Activated CD8-positive, alpha-beta T cell treated with anti-CD3 and anti-CD28 coated beads, Interleukin-2, amount 10 ng/mL, durations not matched to agents 7 days and 5 days (primary cell): ENCODE results near the gene VRK3. TPM values are rescaled to one million over a fixed set of nuclear protein-coding genes. Genes with fewer than 3 reads are reported as not detected.

ENCODE experiments used
- ATAC-seq: fragments of 150-1000 bp; cut with Tn5 transposase; one replicate; pipeline ENCODE4 v1.10.0; 2021; ENCODE audit warnings: moderate library complexity
- CTCF ChIA-PET: fragments of 350-600 bp; sonication (Branson Sonifier 250); formaldehyde crosslinking; loops from one replicate; lab custom pipeline; 2021; ENCODE audit warnings: antibody characterized with exemption; lab: Charles Lee
- POLR2A ChIA-PET: fragments of 350-600 bp; sonication (Branson Sonifier 250); formaldehyde crosslinking; loops from one replicate; lab custom pipeline; 2021; ENCODE audit warnings: antibody characterized with exemption; lab: Charles Lee
- DNase-seq: peaks from one replicate; pipeline ENCODE4 v3.0.0-alpha.2; 2020
- H3K27ac Mint-ChIP-seq: one replicate; pipeline ENCODE4 v1.8.0; 2021; ENCODE audit warnings: mild to moderate bottlenecking, mixed read lengths
- H3K27me3 Mint-ChIP-seq: one replicate; pipeline ENCODE4 v1.8.0; 2021; ENCODE audit warnings: low read depth, mixed read lengths
- H3K36me3 Mint-ChIP-seq: one replicate; pipeline ENCODE4 v1.8.0; 2021; ENCODE audit warnings: low read depth, mixed read lengths
- H3K4me1 Mint-ChIP-seq: one replicate; pipeline ENCODE4 v1.8.0; 2021; ENCODE audit warnings: low read depth, mixed read lengths
- H3K4me3 Mint-ChIP-seq: one replicate; pipeline ENCODE4 v1.8.0; 2021; ENCODE audit warnings: mild to moderate bottlenecking, mixed read lengths
- H3K9me3 Mint-ChIP-seq: one replicate; pipeline ENCODE4 v1.8.0; 2022; ENCODE audit warnings: mixed read lengths; ENCODE audit not compliant: insufficient read depth
- total RNA-seq, 2 experiments: library from RNA; stranded (reverse); gene quantifications; one replicate each; pipeline ENCODE4 v1.2.3, GENCODE V29; 2021

The VRK3 gene
- total RNA-seq, 2 experiments from 2014 or later: 67.7 to 74.8 TPM

GRCh38 chr19:49936549-49936948 lies 88.6 kb downstream of the VRK3 start:
- POLR2A ChIA-PET: no interaction called here
- DNase-seq: no peak
- Mint-ChIP-seq H3K36me3 (peaks cover 10% of the 10 kb centered on the region), H3K4me1 (peaks cover 39% of the 10 kb centered on the region), H3K4me3 (no peak overlapping the region), H3K9me3 (no peaks in the 10 kb centered on the region), H3K27me3 (peaks cover 5% of the 10 kb centered on the region), H3K27ac (no peak overlapping the region)
- no peak for ATAC-seq
- CTCF ChIA-PET: interaction anchor here (7.0 kb wide), 1 partner anchor 49 kb away, joined by 40 read pairs; no protein-coding TSS in a partner anchor

DNA sequence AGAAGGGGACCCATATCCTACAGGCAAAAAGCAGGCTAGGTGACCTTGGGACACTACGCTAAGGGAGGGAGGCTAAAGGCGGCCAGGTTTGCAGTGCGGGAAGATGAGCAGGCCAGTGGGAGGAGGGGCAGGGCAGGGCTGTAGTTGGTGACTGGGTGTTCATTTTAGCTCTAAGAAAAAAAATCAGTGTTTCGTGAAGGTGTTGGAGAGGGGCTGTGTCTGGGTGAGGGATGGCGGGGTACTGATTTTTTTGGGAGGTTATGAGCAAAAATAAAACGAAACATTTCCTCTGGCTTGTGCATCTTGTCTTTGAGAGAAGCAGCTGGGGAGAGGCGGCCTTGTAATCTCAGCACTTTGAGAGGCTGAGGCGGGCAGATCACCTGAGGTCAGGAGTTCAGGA lies 91.5 kb downstream of the VRK3 start:
- peaks cover 26% of the 10 kb centered on the region for H3K36me3 Mint-ChIP-seq
- no peaks in the 10 kb centered on the region for H3K9me3 Mint-ChIP-seq
- peaks cover 46% of the 10 kb centered on the region for H3K4me1 Mint-ChIP-seq
- H3K4me3 Mint-ChIP-seq: no peak overlapping the region
- peaks cover 5% of the 10 kb centered on the region for H3K27me3 Mint-ChIP-seq
- no peak overlapping the region for H3K27ac Mint-ChIP-seq
- POLR2A ChIA-PET: interaction anchor here (0.9 to 1.2 kb wide), 2 partner anchors 9 to 37 kb away, joined by 3 read pairs; partner anchors contain the start of gene IL4I1
- ATAC-seq (no peak), DNase-seq (no peak)
- CTCF ChIA-PET: interaction anchor here (1.5 to 7.0 kb wide), 2 partner anchors 21 to 52 kb away, joined by 3 to 40 read pairs; no protein-coding TSS in a partner anchor

- H3K27ac Mint-ChIP-seq: peak overlapping the region; percentile 81
- peaks cover 5% of the 10 kb centered on the region for H3K27me3 Mint-ChIP-seq
- ChIA-PET CTCF (interaction anchor here (1.5 to 7.0 kb wide), 2 partner anchors 22 to 52 kb away, joined by 3 to 40 read pairs; no protein-coding TSS in a partner anchor), POLR2A (interaction anchor here (0.6 to 1.2 kb wide), 3 partner anchors 10 to 36 kb away, joined by 3 read pairs; partner anchors contain the start of gene IL4I1)
- no peaks in the 10 kb centered on the region for H3K9me3 Mint-ChIP-seq
- H3K36me3 Mint-ChIP-seq: peaks cover 33% of the 10 kb centered on the region
- ATAC-seq: no peak
- peak overlapping the region; percentile 48 for H3K4me3 Mint-ChIP-seq
- DNase-seq: peak; percentile 74
- H3K4me1 Mint-ChIP-seq: peaks cover 53% of the 10 kb centered on the region
Measured at GRCh38 chr19:49932731-49933131, 92.4 kb downstream of the VRK3 start.

DNA sequence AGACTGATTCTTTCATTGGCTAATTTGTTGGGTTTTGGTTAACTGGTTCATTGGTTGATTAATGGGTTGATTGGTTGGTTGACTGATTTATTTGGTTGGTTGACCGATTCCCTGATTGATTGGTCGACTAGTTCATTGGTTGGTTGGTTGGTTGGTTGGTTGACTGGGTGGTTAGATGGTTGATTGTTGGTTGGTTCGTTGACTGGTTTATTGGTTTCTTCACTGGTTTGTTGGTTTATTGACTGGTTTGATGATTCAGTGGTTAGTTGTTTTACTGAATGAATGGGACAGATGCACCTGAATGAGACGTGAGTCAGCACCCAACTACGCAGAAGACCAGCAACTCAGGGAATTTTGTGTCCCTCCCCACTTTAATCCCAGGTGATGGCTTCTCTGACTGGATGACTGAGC lies 93.1 kb downstream of the VRK3 start:
- ATAC-seq (no peak), DNase-seq (no peak)
- Mint-ChIP-seq H3K27me3 (peaks cover 5% of the 10 kb centered on the region), H3K9me3 (no peaks in the 10 kb centered on the region), H3K27ac (peak overlapping the region; percentile 22), H3K36me3 (peaks cover 40% of the 10 kb centered on the region), H3K4me3 (peak overlapping the region; percentile 19), H3K4me1 (peaks cover 56% of the 10 kb centered on the region)
- ChIA-PET POLR2A (no interaction called here), CTCF (no interaction called here)

DNA sequence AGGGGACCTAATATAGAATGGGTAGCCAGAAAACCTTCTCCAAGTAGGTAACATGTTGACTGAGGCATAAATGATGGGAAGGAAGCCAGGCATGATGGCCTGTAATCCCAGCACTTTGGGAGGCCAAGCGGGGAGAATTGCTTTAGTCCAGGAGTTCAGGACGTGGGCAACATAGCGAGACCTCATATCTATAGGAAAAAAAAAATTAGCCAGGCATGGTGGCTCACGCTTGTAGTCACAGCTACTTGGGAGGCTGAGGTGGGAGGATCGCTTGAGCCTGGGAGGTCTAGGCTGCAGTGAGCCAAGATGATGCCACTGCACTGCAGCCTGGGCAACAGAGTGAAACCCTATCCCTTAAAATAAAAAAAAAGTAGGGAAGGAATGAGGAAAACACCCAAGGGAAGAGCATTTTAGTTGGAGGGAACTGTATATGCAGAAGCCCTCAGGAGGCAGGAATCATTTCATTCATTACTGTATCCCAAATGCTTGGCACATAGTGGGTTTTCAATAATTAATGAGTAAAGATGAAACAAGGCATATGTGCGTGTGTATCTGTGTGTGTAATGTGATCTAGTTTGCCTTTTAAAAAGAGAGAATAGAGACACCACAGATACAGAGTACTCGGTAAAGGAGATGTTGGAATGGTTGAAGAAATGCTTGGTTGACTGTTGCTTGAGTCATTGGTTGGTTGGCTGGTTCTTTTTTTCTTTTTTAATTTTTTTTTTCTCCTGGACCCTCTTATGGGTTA lies 93.7 kb downstream of the VRK3 start:
- Mint-ChIP-seq H3K4me3 (peak overlapping the region; percentile 19), H3K27ac (peak overlapping the region; percentile 3), H3K4me1 (peaks cover 61% of the 10 kb centered on the region), H3K27me3 (peaks cover 3% of the 10 kb centered on the region), H3K36me3 (peaks cover 44% of the 10 kb centered on the region), H3K9me3 (no peaks in the 10 kb centered on the region)
- ChIA-PET CTCF (no interaction called here), POLR2A (no interaction called here)
- no peak for DNase-seq
- ATAC-seq: no peak

GRCh38 chr19:49930483-49931011 lies 94.6 kb downstream of the VRK3 start:
- ATAC-seq: no peak
- DNase-seq: peak; percentile 26
- Mint-ChIP-seq H3K27ac (peak overlapping the region; percentile 30), H3K4me1 (peaks cover 65% of the 10 kb centered on the region), H3K27me3 (no peaks in the 10 kb centered on the region), H3K4me3 (peak overlapping the region; percentile 97), H3K9me3 (no peaks in the 10 kb centered on the region), H3K36me3 (peaks cover 49% of the 10 kb centered on the region)
- ChIA-PET CTCF (interaction anchor here (1.0 kb wide), 1 partner anchor 67 kb away, joined by 3 read pairs; no protein-coding TSS in a partner anchor), POLR2A (interaction anchor here (1.1 to 2.5 kb wide), 3 partner anchors 19 to 205 kb away, joined by 3 to 16 read pairs (median 14); partner anchors contain the start of genes AKT1S1 and TBC1D17)

DNA sequence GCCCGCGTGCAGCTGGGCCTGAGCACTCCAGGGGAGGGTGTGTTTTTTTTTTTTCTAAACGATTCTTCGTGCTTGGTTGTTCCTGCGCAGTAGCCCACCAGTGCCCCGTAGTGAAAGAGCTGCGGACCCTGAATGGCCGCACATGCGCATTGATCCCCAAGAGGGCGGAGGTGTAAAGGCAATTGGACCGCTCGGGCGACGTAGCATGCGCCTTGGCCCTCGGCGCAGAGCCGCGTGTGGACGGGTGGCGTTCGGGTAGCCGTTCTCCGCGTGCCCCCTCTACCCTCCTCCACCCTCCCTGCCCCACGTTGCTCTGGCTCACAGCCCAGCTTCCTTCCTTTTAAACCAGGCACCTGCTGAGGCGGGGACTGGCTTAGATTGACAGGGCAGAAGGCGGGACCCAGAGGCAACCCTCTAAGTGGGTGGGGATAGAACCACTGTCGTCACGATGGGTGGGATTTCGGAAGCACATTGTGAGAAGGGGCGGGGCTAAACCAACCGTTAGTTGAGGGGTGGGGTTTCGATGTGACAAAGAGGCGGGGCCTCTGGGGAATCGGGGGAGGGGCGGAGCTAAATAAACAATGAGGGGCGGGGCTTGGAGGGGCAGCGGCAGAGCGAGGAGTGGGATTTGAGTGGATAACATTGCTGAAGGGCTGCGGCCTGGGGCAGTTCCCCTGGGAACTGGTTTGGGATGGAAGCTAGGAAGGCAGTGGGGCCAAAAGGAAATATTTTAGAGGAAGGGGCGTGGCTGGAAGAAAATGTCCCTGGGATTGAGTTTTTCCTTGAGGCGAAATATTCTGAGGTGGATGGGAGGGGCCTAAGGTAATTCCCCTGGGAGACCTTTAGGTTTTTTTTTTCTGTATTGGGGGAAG lies 95.3 kb downstream of the VRK3 start:
- Mint-ChIP-seq H3K4me1 (peaks cover 70% of the 10 kb centered on the region), H3K27me3 (no peaks in the 10 kb centered on the region), H3K36me3 (peaks cover 52% of the 10 kb centered on the region)

GRCh38 chr19:49929121-49929610 lies 96.0 kb downstream of the VRK3 start, which contains the start of the genes ATF5 and NUP62:
Gene ATF5, plus strand, starts transcription at chr19:49929205. Its CDS starts 1,646 bp downstream, at chr19:49930851.
Gene NUP62, minus strand, starts transcription at chr19:49929504. Its CDS starts 19,697 bp downstream, at chr19:49909807.
- H3K27me3 Mint-ChIP-seq: no peaks in the 10 kb centered on the region
- ChIA-PET POLR2A (interaction anchor here (0.8 to 2.5 kb wide), 17 partner anchors 10 to 876 kb away, joined by 3 to 27 read pairs (median 4); partner anchors contain the start of genes AKT1S1, AP2A1, IL4I1 and SCAF1), CTCF (interaction anchor here (0.7 to 3.3 kb wide), 6 partner anchors 9 to 96 kb away, joined by 3 to 11 read pairs (median 4); partner anchors contain the start of genes VRK3 and ZNF473)
- H3K4me1 Mint-ChIP-seq: peaks cover 70% of the 10 kb centered on the region
- ATAC-seq (peak; percentile 56), DNase-seq (peak; percentile 93)
- peak within 1 kb of the TSS; percentile 99 for H3K27ac Mint-ChIP-seq
- H3K36me3 Mint-ChIP-seq: peaks cover 58% of the 10 kb centered on the region
- no peaks in the 10 kb centered on the region for H3K9me3 Mint-ChIP-seq
- peak within 1 kb of the TSS; percentile 97 for H3K4me3 Mint-ChIP-seq

More for the DNA sequence above, 95.3 kb downstream of the VRK3 start:
- peak overlapping the region; percentile 99 for H3K27ac Mint-ChIP-seq
- DNase-seq (peak; percentile 97), ATAC-seq (peak; percentile 84)
- no peaks in the 10 kb centered on the region for H3K9me3 Mint-ChIP-seq
- H3K4me3 Mint-ChIP-seq: peak overlapping the region; percentile 97
- ChIA-PET CTCF (interaction anchor here (1.0 to 3.3 kb wide), 3 partner anchors 8 to 96 kb away, joined by 3 to 11 read pairs (median 3); partner anchors contain the start of genes VRK3 and ZNF473), POLR2A (interaction anchor here (0.8 to 2.5 kb wide), 17 partner anchors 11 to 875 kb away, joined by 3 to 27 read pairs (median 4); partner anchors contain the start of genes AKT1S1, AP2A1, IL4I1 and SCAF1)

DNA sequence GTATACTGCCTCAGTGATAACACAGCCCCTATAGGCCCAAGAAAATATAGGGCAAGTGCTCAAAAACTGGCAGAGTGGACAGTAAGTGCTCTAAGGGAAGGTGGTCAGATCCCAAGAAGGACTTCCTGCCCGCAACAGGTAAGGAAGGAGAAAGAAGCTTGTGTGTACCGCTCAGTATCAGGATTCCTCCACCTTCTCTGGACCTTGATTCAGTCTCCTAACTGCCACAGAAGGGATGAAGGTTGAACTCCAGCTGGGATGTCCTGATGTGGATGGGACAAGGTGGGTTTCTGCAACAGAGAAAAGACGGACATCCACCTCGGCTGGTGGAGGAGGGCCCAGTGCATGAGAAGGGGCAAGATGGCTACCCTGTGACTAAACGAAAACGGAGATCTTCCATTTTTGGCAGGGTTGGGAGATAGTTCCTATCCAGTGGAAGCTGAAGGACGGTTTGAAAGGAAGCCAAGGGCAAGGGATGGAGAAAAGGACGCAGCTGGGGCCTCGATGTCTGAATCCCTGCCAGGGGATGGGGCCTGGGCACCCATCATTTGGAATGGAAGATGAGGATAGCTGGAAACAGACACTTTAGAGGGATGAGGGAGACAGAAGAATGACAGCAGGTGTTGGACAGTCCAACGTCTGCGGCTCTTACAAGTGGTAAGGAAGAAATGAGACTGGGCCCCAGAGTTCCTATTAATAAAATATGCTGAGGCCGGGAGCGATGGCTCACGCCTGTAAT lies 97.5 kb downstream of the VRK3 start:
- Mint-ChIP-seq H3K4me1 (peaks cover 61% of the 10 kb centered on the region), H3K4me3 (peak overlapping the region; percentile 97), H3K27ac (peak overlapping the region; percentile 75), H3K9me3 (no peaks in the 10 kb centered on the region), H3K27me3 (no peaks in the 10 kb centered on the region), H3K36me3 (peaks cover 62% of the 10 kb centered on the region)
- ATAC-seq (no peak), DNase-seq (no peak)
- ChIA-PET CTCF (interaction anchor here (1.5 to 3.3 kb wide), 4 partner anchors 9 to 16 kb away, joined by 4 to 11 read pairs (median 6); no protein-coding TSS in a partner anchor), POLR2A (interaction anchor here (0.7 to 2.5 kb wide), 7 partner anchors 16 to 90 kb away, joined by 3 to 27 read pairs (median 4); partner anchors contain the start of genes IL4I1 and PTOV1)

GRCh38 chr19:49926515-49926914 lies 98.7 kb downstream of the VRK3 start:
- Mint-ChIP-seq H3K9me3 (no peaks in the 10 kb centered on the region), H3K4me1 (peaks cover 58% of the 10 kb centered on the region), H3K4me3 (no peak overlapping the region), H3K27me3 (no peaks in the 10 kb centered on the region), H3K36me3 (peaks cover 63% of the 10 kb centered on the region), H3K27ac (no peak overlapping the region)
- ATAC-seq: no peak
- ChIA-PET POLR2A (interaction anchor here (0.7 to 1.4 kb wide), 2 partner anchors 29 to 50 kb away, joined by 3 read pairs; no protein-coding TSS in a partner anchor), CTCF (interaction anchor here (0.7 kb wide), 1 partner anchor 210 kb away, joined by 4 read pairs; no protein-coding TSS in a partner anchor)
- no peak for DNase-seq
